ENCODE results near the gene KRTAP12-4. TPM values are rescaled to one million over a fixed set of nuclear protein-coding genes. Genes with fewer than 3 reads are reported as not detected.

Gene KRTAP12-4
- total RNA-seq, 1 donor, result not detected

GRCh38 chr21:44653656-44654575, 543 bp downstream of the KRTAP12-4 start:
- DNase-seq (ENCODE audit: insufficient read length, low spot score, missing footprints), result peak; percentile 55
- Histone ChIP-seq H3K9me3 (ENCODE audit: low read depth, low read length) (no peaks in the 10 kb centered on the region), H3K4me3 (ENCODE audit: insufficient read depth, low read length) (no peak overlapping the region), H2AFZ (ENCODE audit: low read length) (no peak overlapping the region), H3K4me2 (ENCODE audit: insufficient read depth, low read length) (no peak overlapping the region), H3K36me3 (ENCODE audit: insufficient read depth, low read length) (no peaks in the 10 kb centered on the region), H3K79me2 (ENCODE audit: insufficient read depth, low read length) (no peaks in the 10 kb centered on the region), H3K27ac (ENCODE audit: low read depth, low read length) (no peak overlapping the region), H4K20me1 (ENCODE audit: insufficient read depth, low read length) (no peaks in the 10 kb centered on the region), H3K4me1 (ENCODE audit: insufficient read depth, low read length) (no peaks in the 10 kb centered on the region), H3K27me3 (ENCODE audit: insufficient read depth, low read length) (no peaks in the 10 kb centered on the region)
- TF ChIP-seq CTCF (IDR thresholded peaks at IDR 0.05; ENCODE audit: extremely low read depth, low read depth, low read length), result no peak

DNA sequence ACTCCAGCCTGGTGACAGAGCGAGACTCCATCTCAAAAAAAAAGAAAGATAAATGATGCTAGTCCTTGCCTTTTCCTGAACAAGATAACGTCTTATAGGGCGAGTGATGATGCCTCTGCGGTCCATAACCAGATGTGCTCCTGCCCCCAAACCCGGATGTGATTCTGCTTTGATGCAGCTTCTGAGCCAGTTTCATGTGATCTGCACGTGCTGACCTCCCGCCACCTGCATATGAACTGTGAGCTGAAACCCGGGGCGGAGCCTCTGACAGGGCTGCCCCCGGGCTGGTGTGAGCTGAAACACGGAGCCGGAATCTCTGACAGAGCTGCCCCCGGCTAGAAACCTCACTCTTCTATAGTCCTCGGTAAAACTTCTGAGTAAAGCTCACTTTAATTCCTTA, 1.3 kb downstream of the KRTAP12-4 start:
- peak; percentile 44 for DNase-seq (ENCODE audit: insufficient read length, low spot score, missing footprints)
- Histone ChIP-seq H3K9me3 (ENCODE audit: low read depth, low read length) (no peaks in the 10 kb centered on the region), H3K27ac (ENCODE audit: low read depth, low read length) (no peak overlapping the region), H4K20me1 (ENCODE audit: insufficient read depth, low read length) (no peaks in the 10 kb centered on the region), H3K79me2 (ENCODE audit: insufficient read depth, low read length) (no peaks in the 10 kb centered on the region), H3K4me1 (ENCODE audit: insufficient read depth, low read length) (no peaks in the 10 kb centered on the region), H3K4me3 (ENCODE audit: insufficient read depth, low read length) (no peak overlapping the region), H3K36me3 (ENCODE audit: insufficient read depth, low read length) (no peaks in the 10 kb centered on the region), H3K4me2 (ENCODE audit: insufficient read depth, low read length) (no peak overlapping the region), H2AFZ (ENCODE audit: low read length) (no peak overlapping the region), H3K27me3 (ENCODE audit: insufficient read depth, low read length) (no peaks in the 10 kb centered on the region)
- no peak for TF ChIP-seq CTCF (IDR thresholded peaks at IDR 0.05; ENCODE audit: extremely low read depth, low read depth, low read length)

GRCh38 chr21:44650973-44651675, 3.3 kb downstream of the KRTAP12-4 start:
- Histone ChIP-seq H3K9me3 (ENCODE audit: low read depth, low read length) (no peaks in the 10 kb centered on the region), H3K4me2 (ENCODE audit: insufficient read depth, low read length) (no peak overlapping the region), H3K27ac (ENCODE audit: low read depth, low read length) (no peak overlapping the region), H2AFZ (ENCODE audit: low read length) (no peak overlapping the region), H3K4me3 (ENCODE audit: insufficient read depth, low read length) (no peak overlapping the region), H3K4me1 (ENCODE audit: insufficient read depth, low read length) (no peaks in the 10 kb centered on the region), H3K79me2 (ENCODE audit: insufficient read depth, low read length) (no peaks in the 10 kb centered on the region), H3K27me3 (ENCODE audit: insufficient read depth, low read length) (peaks cover 3% of the 10 kb centered on the region), H4K20me1 (ENCODE audit: insufficient read depth, low read length) (no peaks in the 10 kb centered on the region), H3K36me3 (ENCODE audit: insufficient read depth, low read length) (no peaks in the 10 kb centered on the region)
- TF ChIP-seq CTCF (IDR thresholded peaks at IDR 0.05; ENCODE audit: extremely low read depth, low read depth, low read length), result no peak
- DNase-seq (ENCODE audit: insufficient read length, low spot score, missing footprints), result peak; percentile 50
